GM18526 (cell line): ENCODE results near the gene GHSR.

ENCODE experiments used
- POLR2A ChIP-seq: IDR thresholded peaks from 3 replicates; pipeline ENCODE4 v1.6.1; 2011; ENCODE audit not compliant: insufficient read length; ENCODE audit errors: extremely low read depth

GHSR gene

DNA sequence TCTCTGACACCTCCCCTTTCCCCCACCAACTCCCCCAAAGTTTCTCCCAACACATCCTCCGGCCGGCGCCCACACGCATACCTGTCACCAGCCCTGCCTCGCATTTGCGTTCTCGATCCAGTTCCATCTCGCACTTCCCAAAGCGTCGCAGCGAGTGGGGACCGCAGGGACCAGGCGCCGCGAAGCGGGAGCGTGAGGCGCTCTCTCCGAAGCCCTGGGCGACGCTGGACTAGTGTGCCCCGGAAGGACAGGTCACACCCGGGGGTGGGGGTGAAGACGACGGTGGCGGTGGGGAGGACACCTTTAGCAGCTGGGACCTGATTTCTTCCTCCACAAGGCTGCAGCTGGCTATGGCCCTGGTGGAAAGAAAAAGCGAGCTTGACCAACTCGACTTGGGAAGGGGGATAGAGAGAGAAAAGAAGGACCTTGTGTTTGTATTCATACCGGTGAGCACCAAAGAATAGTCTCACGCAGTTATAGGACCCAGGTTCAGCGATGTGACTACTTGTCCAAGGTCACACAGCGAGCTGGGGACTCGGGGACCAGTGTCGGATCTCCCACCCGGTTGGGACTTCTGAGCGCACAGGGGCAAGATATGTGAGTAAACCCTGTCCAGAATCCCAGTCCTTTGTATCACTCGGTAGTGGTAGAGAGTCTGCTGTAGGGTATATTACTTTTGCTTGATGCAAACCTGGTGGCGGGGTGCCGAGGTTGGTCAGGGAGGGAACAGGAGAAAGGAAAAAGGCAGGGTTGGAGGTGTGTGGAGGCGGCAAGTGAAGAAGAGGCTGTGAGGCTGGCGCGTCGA is 607 bp upstream of the GHSR start:
- TF ChIP-seq POLR2A, result no peak

DNA sequence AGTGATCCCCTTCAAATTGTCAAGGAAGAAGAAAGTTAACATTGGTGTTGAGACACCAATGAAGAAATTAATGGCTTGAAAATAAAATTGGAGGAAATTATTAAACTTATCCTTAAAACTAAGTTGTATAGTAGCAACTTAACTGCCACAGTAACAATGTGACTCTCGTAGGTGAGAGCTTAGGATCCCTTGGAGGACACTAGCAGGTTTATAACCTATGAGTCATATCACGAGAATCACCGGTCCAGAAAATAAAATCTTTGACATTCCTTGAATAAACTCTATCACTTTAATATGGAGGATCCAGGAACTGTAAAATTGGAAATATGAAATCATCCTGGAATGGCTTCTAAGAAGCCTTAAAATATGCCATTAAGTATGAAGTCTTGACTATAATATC is 2.1 kb downstream of the GHSR start:
- TF ChIP-seq POLR2A, result no peak

GRCh38 chr3:172444821-172445220 is 3.4 kb downstream of the GHSR start:
- no peak for TF ChIP-seq POLR2A

- no peak for TF ChIP-seq POLR2A
Observed at GRCh38 chr3:172442606-172443005, 5.7 kb downstream of the GHSR start.

- TF ChIP-seq POLR2A, result no peak
Observed at GRCh38 chr3:172441581-172441980, 6.7 kb downstream of the GHSR start.

- no peak for TF ChIP-seq POLR2A
Observed at GRCh38 chr3:172438186-172438585, 10.1 kb downstream of the GHSR start.

DNA sequence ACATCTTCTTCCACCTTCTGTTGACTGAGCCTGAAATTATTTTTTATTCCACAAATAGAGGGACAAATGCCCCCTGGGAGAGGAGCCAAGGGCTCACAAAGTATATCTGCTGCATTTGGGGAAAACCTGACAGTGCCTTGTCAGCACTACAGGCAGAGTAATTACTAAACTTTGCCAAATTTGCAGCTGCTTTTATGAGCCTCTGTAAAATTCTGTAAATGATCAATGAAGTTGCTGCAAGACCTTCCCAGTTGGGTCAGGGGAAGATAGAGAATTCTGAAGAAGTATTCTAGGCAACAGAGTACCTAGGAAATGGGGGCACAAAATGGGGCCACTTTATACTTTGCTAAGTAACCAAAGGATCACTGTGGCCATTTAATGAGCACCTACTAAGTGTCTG is 10.5 kb downstream of the GHSR start:
- no peak for TF ChIP-seq POLR2A

- no peak for TF ChIP-seq POLR2A
Observed at GRCh38 chr3:172415323-172415722, 32.9 kb downstream of the GHSR start.

DNA sequence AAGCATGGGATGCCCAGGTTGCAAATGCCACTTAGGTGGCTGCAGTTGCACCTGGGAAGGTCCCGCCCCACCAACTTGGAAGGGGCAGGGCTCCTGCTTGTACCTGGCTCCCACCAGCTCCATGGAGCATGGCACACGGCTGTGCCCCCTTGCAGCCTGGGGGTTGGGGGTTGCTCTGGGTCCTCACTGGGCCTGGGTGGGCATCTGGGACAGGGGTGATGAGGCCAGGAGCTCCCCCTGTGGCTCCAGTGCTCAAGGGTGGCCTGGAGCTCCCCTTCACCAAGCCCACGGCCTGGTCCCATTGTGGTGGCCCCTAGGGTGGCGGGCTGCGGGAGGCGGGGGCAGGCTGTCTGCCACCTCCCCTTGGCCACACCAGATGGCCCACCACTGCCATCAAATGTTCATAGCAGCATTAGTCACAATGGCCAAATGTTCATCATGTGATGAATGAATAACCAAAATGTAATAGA is 36.7 kb downstream of the GHSR start:
- TF ChIP-seq POLR2A, result no peak

- TF ChIP-seq POLR2A, result no peak
Observed at GRCh38 chr3:172410702-172411477, 37.4 kb downstream of the GHSR start.

DNA sequence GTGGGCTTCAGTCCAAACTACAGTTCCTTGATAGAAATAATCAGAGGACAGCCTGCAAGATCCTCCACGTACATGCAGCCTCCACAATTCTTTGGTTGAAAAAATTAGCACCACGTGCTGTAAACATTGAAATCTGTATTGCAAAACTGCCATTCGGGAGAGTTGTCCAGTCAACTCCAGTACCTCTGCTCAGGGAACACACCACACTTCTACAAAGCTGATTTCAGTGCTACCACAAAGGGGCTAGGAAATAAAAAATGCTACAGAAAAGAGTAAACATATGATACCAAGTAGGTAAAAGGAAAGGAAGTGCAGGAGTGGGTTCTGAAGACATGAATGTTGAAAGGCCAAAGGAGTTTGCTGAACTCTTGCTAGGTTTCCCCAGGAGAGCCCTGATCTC is 40.4 kb downstream of the GHSR start:
- no peak for TF ChIP-seq POLR2A

DNA sequence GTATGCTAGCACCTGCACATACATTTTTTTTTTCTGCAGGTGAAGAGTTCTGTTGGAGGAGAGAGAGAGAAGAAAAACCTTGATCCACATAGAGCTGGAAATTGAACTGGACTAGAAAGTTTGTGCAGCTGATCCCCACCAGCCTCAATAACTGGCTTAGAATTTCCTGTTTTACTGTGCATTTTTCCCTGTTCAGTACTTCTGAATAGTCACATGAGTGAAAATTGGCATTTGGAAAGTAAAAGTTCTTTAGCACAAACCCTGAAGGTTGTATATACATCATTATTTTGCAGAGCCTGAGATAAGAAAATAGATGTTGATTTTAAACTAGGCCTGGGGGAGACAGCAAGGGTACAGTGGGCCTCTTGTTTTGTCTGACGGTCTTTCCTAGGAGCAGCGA is 42.3 kb downstream of the GHSR start:
- TF ChIP-seq POLR2A, result no peak

- no peak for TF ChIP-seq POLR2A
Observed at GRCh38 chr3:172404237-172404962, 43.9 kb downstream of the GHSR start.

DNA sequence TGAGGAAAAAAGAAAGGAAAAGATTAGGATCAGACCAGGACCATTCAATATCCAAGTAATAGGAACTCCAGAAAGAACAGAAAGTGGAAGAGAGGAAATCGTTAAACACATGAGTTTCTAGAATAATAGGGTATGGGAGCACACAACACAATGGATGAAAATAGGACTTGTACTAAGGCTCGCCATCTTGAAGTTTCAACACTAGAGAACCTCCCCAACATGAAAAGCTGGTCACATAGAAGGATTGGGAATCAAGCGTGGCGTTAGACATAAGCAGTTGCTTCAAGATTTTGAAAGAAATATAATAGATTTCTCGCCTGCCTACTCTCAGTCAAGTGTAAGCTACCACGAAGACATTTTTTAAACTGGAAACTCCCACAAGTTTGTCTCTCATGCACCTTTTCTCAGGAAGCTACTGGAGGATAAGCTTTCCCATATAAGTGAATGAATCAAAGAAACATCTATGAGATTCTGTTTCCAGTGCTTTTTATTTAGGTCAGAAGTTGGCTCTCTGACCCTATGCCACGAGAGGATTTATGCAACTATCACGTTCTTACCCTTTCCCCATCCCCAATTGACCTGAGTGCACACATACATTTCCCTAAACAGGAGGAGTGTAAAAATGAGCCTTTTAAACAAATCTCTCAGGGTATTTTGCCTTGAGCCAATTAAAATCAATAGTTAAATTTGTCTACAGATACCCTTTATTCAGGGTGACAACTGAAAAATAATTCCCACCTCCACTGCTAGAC is 45.2 kb downstream of the GHSR start:
- no peak for TF ChIP-seq POLR2A

- no peak for TF ChIP-seq POLR2A
Observed at GRCh38 chr3:172402090-172402489, 46.2 kb downstream of the GHSR start.
